ENCODE results near the gene C2CD4A.
"Not testable (repeated sequence)": the region's sequence is repeated elsewhere in the genome, so short reads cannot be mapped to it uniquely, and the experiment has no call there.

The C2CD4A gene, protein sequence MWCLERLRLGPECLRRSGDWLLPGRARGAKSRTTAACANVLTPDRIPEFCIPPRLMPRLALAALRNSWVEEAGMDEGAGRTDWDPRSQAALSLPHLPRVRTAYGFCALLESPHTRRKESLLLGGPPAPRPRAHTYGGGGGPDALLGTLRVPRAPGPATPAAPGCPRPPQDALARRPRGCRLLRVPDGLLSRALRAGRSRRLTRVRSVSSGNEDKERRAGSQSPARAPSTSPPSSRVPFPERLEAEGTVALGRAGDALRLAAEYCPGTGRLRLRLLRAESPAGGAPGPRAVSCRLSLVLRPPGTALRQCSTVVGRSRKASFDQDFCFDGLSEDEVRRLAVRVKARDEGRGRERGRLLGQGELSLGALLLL

DNA sequence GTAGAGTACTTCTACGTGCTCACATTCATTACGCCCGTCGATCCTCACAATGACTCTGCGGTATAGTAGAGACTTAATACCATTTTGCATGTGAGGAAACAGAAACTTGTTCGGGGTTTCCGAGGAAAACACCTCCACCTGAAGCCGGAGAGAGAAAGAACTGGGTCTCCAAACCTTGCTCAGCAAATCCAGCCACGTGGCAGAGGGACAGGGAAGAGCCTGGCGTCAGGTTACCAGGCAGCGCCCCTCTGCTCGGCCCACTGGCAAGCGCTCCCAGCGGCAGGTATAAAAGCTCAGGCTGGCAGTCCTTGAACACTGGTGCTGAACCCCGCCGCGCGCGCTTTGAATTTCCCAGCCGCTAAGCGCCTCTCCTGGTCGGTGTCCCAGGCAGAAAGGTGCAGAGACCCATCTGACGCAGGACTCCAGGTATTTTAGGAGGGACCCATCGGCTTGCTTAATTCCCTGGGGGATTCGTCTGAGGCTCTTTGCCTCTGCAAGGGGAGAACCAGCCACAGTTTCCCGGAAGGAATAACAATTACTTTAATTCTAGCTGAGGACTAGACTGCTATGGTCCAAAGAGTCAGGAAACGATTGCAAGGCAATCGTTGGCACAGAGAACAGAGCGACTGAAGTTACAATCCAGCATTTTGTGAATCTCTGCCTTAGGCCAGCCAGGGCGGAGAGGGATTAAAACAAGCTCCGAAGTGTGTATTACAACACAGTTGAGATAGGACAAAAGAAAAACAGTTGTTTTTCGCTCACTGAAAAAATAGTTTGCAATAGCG lies at the start of gene C2CD4A:
TSS of gene C2CD4A (plus strand) at position 315 of the 785 bp plus-strand sequence. CDS start 637 bp downstream, outside the sequence.
- DNase-seq: peak; percentile 89

DNA sequence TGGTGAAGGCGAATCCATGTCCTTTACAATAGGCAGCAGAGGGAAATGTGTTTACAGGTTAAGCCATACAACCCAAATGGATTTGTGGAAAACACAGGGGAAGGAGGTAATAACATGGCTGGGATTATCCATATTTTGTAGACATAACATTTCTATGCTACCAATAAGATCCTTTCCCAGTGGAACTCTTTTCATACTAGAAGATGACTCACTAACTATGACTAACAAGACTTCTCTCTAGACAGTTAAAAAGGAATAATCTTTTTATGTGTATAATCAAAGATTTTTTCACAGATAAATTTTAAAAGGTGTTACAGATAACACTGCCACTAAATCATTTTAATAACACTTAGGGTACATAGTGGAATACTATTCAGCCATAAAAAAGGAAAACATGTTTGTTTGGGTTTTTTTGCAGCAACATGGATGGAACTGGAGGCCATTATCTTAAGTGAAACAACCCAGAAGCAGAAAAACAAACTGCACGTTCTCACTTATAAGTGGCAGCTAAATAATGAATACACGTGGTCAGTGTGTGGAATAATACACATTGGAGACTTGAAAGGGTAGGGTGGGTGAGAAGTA lies 46.1 kb upstream of the C2CD4A start:
- DNase-seq: no peak

DNA sequence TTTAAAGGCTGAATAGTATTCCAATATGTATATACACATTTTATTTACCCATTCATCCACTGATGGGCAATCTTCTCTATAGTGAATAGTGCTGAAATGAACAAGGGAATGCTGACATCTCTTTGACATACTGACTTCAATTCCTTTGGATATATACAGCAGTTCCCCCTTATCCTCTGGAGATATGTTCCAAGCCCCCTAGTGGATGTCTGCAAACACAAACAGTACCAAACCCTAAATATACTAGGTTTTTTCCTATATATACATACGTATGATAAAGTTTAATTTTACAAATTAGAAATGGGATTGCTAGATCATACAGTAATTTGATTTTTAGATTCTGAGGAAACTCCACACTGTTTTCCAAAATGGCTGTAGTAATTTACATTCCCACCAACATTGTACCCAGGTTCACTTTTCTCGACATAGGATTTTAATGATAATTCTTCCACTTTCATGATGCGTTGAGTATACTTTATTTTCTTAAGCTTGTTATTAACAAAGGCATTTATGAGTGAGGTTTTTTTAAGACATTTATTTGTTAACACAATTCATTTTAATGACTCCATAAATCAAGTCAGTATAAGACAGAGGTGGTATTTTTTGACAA lies 44.7 kb upstream of the C2CD4A start:
- no peak for DNase-seq

- DNase-seq: no peak
Observed at GRCh38 chr15:62026487-62027262, 40.1 kb upstream of the C2CD4A start.

DNA sequence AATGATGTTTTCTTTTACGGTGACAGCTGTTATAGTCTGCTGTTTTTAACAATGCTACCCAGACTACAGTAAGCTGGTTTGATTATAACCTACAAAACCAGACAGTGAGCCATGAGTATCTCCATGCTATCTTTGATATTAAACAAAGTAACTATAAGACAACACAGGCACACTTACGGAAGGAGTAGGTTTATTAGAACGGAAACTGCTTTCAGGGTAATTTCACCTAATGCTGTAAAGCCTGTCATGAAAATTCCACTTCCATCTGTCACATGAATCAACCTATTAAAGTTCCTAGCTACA lies 39.6 kb upstream of the C2CD4A start:
- no peak for DNase-seq

DNA sequence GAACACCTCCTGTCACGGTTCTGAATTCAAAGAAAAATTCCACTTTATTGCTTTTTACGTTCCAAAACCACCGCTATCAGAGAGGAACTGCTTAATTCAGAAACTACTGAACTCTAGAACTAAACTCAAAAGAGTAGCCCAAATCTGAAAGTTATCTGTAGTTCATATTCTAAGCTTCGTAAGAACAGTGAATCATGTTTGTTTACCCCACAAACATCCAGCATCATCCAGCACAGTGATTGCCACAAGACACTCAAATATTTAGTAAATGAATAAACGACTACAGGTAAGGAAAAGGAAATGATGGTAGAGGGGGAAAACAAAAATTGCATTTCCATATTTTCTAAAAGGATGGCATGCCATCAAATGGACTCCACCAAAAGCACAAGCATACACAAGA lies 38.9 kb upstream of the C2CD4A start:
- no peak for DNase-seq

- DNase-seq: no peak
Observed at GRCh38 chr15:62035256-62035924, 31.4 kb upstream of the C2CD4A start.

DNA sequence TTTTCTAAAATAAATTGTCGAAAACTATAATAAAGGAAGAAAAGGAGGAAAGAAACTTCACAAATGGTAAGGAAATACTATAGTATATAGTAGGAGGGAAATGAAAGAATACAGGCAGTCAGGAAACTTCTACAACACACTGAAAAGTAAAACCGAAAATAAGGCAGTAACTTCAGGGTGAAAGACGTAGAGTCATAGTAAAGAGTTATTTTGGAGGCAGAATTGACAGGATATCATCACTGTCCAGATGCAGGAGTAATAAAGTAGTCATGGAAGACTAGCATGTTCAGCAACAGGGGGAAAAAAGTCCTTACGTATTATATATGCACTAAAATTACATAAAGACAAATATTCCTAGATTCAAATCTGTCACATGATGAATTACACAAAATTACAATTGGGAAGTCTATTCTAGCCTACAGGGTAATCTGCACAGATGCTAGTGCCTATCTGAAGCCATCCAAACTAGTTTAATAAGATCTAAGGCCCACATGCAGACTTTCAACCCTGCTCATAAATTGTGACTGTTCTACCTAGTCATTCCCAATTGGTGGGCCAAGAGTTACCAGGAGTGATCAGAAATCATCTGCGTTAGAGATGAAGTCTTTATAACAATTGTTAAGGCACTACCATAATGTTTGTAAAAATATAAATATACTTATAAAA lies 20.6 kb upstream of the C2CD4A start:
- peak; percentile 45 for DNase-seq

DNA sequence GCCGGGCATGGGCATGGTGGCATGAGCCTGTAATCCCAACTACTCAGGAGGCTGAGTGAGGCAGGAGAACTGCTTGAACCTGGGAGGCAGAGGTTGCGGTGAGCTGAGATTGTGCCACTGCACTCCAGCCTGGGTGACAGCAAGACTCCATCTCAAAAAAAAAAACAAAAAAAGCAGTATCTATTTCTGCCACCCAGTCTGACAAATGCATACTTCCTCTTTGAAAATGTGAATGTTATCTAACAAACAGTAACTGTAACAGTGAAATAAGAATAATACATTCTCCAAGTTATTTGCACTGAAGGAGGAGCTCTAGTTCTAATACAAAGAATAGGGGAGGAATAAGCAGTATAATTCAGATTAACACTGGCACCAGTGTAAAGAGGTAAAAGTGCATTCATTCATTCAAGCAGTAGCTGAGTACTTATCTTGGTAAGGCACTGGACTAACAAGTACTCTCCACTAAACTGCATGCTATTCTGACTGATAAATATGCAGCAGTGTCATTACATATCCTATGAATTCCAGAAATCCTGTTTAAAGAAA lies 19.4 kb upstream of the C2CD4A start:
- no peak for DNase-seq

- DNase-seq: not testable (repeated sequence)
Observed at GRCh38 chr15:62048254-62048653, 18.5 kb upstream of the C2CD4A start.

GRCh38 chr15:62050115-62050514 lies 16.7 kb upstream of the C2CD4A start:
- no peak for DNase-seq

DNA sequence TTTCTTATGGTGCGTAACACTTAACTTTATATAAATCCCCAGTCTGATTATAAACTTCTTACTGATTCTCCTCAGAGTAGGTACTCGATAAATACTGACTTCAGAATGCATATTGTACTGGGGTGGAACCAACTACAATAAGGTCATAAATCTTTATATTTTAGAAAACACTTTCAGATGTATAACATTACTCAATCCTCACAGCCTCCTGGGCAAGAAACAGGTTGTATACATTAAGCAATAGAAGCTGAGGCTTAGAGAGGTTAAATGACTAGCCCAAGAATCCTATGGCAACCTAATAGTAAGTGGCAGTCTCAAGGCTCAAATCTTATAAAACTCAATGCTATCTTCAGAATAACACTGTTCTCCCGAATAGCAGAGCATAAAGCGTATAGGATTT lies 15.6 kb upstream of the C2CD4A start:
- no peak for DNase-seq

DNA sequence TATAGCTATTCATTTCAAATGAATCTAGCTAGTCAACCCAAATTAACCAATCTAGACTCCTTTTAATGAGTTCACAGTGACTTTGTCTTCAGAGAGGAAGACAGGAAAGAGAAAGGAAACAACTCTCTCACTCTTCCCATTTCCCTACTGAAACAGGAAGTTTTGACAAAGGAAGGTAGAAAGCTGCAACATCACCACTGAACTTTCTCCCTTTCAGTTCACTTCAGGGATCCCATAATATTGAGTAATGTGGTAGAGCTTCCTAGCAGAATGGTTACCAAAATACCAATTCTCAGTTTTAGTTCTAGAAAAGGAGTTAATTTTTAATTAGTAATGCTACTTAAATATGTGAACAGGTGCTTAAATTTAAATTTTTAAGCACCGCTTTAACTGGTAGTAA lies 14.1 kb upstream of the C2CD4A start:
- no peak for DNase-seq

DNA sequence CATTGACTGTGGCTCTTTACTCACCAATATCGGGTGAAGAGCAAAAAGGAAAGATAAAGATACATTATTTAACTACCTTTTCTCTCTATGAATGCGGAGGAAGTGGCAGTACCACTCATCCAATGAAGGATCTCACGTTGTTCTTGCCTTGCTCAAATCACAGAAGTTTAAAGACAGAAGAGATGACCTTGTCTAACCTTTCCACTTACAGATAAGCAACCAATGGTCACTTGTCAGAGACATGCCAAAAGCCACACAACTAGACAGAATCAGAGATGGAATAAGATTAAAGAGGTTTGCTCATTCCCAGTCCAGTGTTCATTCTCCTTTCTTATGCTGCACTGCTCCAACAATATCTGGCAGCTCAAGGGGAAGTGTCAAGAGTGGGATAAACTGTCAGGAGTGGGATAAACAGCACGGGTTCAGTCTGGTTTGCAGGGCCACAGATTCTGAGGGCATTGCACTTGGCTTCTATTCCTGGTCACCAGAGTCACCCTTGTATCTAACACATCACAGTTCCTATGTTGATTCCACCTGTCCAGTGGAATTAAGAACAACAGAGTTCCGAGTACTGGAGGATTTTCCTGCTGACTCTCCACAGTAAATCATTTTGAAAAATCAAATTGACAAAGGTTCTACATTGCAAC lies 13.2 kb upstream of the C2CD4A start:
- DNase-seq: no peak

- DNase-seq: no peak
Observed at GRCh38 chr15:62054979-62055378, 11.8 kb upstream of the C2CD4A start.

GRCh38 chr15:62057341-62057980 lies 9.3 kb upstream of the C2CD4A start:
- DNase-seq: no peak

GRCh38 chr15:62058327-62059028 lies 8.3 kb upstream of the C2CD4A start:
- no peak for DNase-seq

DNA sequence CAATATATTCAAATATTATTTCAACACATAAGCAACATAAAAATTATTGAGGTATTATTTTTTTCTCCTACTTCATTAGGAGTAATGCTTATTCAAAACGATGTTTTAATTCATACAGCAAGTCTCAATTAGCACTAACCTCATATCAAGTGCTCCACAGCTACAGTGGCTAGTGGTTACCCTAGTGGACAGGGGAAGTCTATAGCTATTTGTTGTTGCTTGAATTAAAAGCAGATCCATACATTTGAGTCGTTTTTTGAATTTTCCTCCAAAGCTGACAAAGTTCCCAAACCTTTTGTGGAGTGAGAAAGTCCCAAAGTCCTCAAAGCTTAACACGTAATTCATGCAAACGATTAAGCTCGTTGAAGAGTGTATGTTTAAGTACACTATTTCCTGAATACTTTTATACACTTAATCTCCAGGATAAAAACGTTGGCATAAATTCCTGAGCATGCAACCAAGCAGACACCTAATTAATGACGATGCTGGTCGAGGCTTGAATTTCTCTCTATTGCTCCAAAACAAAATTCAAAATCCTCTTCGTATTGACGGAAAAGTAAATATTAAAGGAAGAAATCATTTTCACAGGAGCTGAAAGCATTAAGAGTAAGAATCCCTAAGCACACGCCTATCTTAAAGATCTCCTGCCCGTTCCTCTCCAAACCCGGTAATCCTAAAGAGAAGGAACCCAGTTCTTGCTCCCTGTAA lies 7.5 kb upstream of the C2CD4A start:
- DNase-seq: peak; percentile 27

DNA sequence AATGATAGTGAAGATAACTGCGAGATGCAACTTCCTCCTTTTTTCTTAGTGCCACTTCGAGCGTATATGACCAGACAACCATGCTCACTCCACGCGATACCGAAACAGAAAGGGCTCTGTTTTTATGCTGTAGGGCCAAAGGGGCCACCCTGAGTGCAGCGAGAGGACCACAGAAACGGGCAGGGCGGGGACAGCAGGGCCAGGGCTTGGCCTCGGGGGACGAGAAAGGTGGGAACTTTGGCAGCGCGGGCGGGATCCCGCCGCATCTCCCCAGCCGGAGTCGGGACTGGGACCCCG lies 7.0 kb upstream of the C2CD4A start:
- DNase-seq: peak; percentile 93
